ENCODE results near the gene PKP4.

GRCh38 chr2:158491072-158491471 is 34.3 kb downstream of the PKP4 start:
- TF ChIP-seq CTCF (conservative IDR thresholded peaks at IDR 0.05; ENCODE audit: low read depth, low read length), result no peak
- TF ChIP-seq EZH2 (IDR thresholded peaks at IDR 0.05; ENCODE audit: low read length, unreplicated experiment), result no peak
- no peak for TF ChIP-seq EZH2phosphoT487 (IDR thresholded peaks at IDR 0.05; ENCODE audit: borderline replicate concordance, low read length)
